Amniotic epithelial cell (primary cell): ENCODE measurements around the gene EPG5.
A peak's percentile ranks its signal among the peaks of the same experiment; 100 is the strongest.
"Not testable (repeated sequence)": the region's sequence is repeated elsewhere in the genome, so short reads cannot be mapped to it uniquely, and the experiment has no call there.

Experiments
- DNase-seq: peaks from one replicate; pipeline ENCODE4 v3.0.0-alpha.2; 2010; ENCODE audit warnings: low read depth

Gene EPG5

GRCh38 chr18:45976566-45976965 is 9.4 kb upstream of the EPG5 start:
- DNase-seq, result peak; percentile 72

DNA sequence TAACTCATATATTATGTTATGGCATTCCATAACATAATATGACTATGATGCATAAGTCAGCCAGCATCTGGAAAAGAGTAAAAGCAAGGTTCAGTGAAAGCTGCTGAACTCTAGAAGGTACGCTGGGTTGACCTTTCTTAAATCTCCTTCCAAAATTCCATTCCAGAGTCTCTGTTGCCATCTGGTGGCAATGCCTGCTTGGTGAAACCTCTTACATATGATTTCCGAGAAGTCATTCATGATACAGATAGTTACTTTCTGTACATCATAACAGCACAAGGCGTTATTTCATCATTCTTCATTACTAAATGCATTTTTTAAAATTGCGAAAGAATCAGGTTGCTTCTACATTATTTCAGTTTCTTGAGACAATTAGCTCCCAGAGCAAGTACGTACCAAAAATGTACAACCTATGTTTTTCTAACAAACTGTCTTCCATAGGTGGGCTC is 7.0 kb upstream of the EPG5 start:
- peak; percentile 88 for DNase-seq

DNA sequence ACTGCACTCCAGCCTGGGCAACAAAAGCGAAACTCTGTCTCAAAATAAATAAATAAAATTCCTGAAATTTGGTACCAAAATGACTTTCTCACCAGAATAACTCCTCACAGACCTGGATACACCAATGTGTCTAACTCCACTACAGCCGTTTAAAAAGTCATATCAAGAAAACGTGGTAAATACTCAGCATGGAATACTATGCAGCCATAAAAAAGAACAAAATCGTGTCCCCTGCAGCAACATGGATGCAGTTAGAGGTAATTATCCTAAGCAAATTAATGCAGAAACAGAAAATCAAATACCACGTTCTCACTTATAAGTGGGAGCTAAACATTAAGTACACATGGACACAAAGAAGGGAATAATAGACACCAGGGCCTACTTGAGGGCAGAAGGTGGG is 2.2 kb downstream of the EPG5 start:
- not testable (repeated sequence) for DNase-seq

DNA sequence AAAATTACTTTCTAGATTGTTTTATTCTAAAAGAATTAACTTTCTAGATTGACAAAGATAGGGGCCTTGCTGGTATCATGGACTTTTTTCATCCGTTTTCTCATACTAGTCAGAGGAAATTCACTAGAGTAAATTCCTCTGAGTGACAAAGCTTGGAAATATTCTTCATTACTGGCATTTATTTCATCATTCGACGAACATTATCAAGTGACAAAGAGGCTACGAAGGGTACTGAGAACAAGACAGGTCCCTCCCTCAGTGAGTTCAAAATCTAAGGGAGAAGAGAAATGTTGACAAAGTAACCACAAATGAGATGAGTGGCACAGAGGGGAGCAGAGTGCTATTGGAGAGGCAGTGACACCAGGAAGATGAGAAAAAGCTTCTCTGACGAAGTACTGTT is 4.3 kb downstream of the EPG5 start:
- DNase-seq, result peak; percentile 70

- DNase-seq, result peak; percentile 93
These were observed 4.7 kb downstream of the EPG5 start for GRCh38 chr18:45962461-45962860.

DNA sequence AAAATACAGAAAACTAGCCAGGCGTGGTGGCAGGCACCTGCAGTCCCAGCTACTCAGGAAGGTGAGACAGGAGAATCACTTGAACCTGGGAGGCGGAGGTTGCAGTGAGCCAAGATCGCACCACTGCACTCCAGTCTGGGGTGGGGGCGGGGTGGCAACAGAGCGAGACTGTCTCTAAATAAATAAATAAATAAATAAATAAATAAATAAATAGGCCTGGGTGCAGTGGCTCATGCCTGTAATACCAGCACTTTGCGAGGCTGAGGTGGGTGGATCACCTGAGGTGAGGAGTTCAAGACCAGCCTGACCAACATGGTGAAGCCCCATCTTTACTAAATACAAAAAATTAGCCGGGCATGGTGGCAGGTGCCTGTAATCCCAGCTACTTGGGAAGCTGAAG is 7.6 kb downstream of the EPG5 start:
- DNase-seq, result not testable (repeated sequence)

GRCh38 chr18:45958730-45959129 is 8.4 kb downstream of the EPG5 start:
- DNase-seq, result no peak

DNA sequence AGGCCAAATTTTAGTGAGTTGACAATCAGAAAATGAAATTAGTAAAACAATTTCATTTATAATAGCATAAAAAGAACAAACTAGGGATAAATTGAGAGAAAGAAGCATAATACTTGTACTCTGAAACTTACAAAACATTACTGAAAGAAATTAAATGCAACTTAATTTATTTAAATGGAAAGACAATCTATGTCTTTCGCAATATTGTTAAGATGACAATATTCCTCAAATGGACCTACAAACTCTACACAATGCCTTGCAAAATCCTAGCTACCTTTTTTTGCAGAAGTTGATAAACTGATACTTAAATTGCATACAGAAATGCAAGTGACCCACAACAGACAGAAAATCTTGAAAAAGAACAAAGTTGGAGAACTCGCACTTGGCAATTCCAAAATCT is 9.1 kb downstream of the EPG5 start:
- DNase-seq, result no peak

GRCh38 chr18:45957100-45957499 is 10.0 kb downstream of the EPG5 start:
- peak; percentile 36 for DNase-seq

DNA sequence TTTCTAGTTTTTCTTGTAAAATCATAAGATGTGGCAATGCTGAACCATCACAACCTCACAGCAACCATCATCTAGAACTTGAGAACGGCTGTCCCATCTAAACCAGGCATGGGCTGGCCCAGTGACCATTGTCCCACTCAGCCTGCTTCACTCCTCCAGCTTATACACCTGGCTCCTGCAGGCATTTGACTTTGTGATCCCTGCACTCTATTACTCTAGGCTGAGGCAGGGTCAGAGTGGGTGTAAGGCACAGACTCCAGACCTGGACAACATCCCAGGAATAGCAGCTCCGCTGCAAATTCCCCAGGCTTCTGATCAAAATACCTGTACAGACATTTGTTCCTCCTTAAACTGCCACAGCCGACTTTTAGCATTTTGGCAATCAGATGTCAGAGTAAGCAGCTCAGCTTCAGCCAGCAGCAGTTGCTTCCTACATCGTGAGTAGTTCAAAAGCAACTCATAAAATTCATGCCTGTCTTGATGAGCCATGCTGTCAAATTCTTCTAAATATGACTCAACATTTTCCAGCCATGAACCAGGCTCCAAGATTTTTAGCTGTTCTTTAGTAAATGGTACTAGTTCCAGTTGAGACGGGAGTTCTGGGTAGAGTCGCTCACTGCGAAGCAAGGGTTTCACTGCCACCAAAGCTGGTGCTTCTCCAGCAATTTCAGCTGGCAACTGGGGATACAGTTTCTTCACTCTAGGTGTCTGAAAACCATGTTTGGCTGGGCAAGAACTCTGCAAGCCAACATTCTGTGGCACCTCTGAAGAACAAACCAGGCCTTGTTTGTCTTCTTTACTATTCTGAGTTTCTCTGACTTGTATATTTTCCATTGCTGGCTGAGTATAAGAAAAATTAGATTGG is 12.8 kb downstream of the EPG5 start:
- DNase-seq, result peak; percentile 91

DNA sequence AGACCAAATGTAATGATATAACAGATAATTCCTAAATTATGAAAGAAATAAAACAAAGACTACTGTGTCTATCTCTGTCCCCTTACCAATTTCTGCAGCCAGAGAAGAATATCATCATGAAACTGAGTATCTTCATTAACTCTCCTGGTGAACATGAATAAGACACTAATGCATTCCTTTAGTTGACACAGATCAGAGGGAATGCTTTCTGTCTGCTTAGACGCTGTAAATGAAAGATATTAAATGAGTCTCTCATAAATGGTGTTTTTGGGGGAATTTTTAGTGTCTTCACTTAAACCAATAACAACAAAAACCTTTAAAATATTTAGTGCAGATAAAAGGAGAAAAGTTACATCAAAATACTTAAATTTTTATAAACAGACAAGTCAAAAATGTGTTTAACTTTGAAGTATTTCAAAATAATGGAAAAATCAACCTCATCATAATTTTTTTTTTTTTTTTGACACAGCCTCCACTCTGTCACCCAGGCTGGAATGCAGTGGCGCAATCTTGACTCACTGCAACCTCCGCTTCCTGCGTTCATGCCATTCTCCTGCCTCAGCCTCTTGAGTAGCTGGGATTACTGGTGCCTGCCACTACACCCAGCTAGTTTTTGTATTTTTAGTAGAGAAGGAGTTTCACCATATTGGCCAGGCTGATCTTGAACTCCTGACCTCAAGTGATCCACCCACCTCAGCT is 16.0 kb downstream of the EPG5 start:
- peak; percentile 92 for DNase-seq

DNA sequence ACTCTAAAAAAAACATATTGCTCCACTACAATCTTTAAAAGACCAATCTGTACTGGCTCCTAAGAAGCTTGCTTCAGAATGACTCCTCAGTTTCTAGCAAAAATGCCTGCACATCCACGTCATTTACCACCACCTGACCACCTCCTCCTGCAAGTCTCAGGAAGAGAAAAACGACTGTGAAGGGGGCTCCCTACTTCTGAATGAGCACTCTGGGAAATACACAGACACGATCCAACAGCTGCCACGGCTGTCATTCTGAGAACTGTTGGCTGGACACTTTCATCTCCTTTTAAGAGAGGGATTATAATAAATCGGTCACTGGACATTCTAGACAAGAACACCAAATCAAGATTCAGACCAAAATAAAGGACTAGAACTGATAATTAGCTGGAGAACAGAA is 21.5 kb downstream of the EPG5 start:
- DNase-seq, result no peak

DNA sequence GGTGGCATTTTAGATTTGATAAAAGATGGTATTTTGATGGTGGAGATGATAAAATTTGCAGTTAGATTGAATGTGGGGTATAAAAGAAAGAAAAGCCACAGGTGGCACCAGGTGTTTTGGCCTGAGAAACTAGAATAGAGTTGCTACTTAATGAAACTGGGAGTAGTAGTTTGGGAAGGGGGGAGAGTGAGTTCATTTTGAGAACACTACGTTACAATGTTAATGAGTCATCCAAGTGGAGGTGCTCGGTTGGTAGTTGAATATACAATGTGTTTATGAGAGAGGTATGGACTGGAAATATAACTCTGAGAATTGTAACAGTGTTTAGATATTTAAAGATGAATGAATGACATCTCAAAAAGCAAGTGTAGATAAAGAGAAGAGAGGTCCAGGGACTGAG is 26.4 kb downstream of the EPG5 start:
- no peak for DNase-seq

DNA sequence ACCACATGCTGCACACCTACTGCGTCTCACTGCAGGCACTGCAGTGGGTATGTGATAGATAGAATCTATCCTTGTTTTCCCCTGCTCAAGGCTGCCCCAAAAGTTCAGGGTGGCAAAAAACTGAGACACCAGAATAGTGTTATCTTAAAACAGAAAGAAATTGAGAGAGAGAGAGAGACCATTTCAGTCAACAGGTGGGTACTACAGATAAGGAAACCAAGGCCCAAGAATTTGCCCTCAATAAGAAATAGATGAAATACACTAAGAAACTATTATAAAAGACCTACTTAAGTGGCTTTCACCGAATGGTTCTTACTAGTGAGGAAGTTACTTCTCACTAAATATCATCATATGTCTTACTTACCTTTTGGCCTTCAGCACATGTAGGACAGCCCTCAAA is 27.9 kb downstream of the EPG5 start:
- DNase-seq, result no peak

GRCh38 chr18:45938488-45938935 is 28.6 kb downstream of the EPG5 start:
- no peak for DNase-seq

DNA sequence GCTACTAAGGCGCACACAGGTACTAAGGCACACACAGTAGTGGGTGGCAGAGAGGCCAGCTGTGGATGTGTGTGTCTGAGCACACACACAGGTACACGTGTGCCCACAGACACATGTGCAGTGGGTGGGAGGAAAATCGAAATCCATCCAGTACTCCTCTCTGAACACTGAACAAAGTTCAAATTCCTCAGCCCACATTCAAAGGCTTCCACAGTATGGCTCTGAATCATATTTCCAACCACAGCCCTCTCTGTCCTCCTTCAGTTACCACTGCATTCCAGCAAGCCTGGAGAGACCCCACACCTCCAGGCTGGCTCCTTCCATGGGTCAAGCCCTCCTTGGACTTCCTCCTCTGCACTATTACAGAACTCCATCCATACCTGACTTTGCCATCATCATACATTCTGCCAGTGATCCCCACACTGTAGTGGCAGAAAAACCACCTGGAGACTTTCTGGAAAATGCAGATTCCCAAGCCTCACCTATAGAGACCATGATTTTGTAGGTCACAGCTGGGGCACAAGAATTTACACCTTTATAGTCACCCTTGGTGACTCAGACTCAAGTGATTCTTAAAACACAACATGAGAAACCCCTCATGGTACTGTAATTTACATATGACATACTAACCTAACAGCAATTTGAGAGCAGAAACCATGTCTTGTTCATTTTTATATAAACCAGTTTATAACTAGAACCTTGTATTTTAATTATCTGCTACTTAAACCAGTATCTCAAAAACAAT is 31.4 kb downstream of the EPG5 start:
- peak; percentile 85 for DNase-seq

DNA sequence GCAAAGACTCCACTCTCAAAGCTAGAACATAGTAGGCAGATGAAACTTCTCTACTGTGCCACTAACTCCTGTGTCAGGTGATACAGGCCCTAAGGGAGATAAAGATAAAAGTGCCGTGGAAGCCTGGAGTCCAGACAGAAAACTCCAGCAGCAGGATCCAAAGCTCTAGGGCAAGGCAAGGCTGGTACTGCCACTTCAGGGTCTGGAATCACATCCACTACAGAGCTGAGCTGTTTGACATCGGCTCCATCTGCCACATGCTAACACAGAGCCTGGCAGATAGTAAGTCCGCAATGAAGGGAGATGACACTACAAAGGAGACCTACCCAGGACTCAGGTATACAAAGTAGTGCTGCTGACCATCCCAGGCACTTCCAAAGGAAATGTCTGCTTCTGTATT is 34.4 kb downstream of the EPG5 start:
- no peak for DNase-seq

GRCh38 chr18:45930963-45931362 is 36.2 kb downstream of the EPG5 start:
- no peak for DNase-seq

- no peak for DNase-seq
These were observed 40.4 kb downstream of the EPG5 start for GRCh38 chr18:45926691-45927090.

- DNase-seq, result no peak
These were observed 41.0 kb downstream of the EPG5 start for GRCh38 chr18:45926085-45926484.

GRCh38 chr18:45923138-45923537 is 44.0 kb downstream of the EPG5 start:
- DNase-seq, result no peak

DNA sequence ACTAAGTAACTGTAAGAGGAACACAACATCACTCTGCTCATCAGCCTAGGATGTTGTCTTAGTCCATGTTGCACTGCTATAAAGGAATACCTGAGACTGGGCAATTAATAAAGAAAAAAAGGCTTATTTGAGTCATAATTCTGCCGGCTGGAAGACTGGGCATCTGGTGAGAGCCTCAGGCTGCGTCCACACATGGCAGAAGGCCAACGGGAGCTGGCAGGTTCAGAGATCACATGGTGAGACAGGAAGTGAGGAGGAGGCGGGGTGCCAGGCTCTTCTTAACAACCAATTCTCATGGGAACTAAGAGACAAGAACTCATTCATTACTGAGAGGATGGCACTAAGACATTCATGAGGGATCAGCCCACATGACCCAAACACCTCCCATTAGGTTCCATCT is 46.8 kb downstream of the EPG5 start:
- peak; percentile 80 for DNase-seq

DNA sequence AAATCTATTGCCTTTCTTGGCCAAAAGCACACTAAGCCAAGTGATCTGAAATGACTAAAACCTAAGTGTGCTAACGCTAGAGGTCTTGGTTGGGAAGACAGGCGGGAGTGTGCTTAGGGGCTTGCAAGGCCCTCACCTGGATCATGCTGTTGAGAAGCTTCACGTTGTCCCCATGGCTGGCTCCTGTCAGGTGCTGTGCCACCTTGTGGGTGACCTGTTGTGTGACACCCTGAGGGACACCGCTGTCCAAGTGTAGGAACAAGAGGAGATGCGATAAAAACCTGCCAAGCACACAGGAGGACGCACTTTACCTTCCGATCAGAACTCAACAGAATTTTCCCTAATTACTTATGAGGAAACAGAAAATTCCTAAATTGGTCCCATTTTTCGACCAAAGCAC is 50.8 kb downstream of the EPG5 start:
- no peak for DNase-seq
